HG02852 (cell line): ENCODE measurements around the gene PCDH10.

Experiments
- ATAC-seq: cut with Tn5 transposase; IDR thresholded peaks from one replicate; pipeline ENCODE4 v1.9.1; 2021; ENCODE audit warnings: mild to moderate bottlenecking, moderate library complexity; ENCODE audit not compliant: unreplicated experiment

PCDH10 gene

GRCh38 chr4:133148690-133149363 is at the start of gene PCDH10:
Gene PCDH10, plus strand, starts transcription at chr4:133149294. Its CDS starts 847 bp downstream, at chr4:133150141.
- ATAC-seq, result peak; percentile 86

GRCh38 chr4:133102043-133102442 is 47.1 kb upstream of the PCDH10 start:
- ATAC-seq, result no peak

DNA sequence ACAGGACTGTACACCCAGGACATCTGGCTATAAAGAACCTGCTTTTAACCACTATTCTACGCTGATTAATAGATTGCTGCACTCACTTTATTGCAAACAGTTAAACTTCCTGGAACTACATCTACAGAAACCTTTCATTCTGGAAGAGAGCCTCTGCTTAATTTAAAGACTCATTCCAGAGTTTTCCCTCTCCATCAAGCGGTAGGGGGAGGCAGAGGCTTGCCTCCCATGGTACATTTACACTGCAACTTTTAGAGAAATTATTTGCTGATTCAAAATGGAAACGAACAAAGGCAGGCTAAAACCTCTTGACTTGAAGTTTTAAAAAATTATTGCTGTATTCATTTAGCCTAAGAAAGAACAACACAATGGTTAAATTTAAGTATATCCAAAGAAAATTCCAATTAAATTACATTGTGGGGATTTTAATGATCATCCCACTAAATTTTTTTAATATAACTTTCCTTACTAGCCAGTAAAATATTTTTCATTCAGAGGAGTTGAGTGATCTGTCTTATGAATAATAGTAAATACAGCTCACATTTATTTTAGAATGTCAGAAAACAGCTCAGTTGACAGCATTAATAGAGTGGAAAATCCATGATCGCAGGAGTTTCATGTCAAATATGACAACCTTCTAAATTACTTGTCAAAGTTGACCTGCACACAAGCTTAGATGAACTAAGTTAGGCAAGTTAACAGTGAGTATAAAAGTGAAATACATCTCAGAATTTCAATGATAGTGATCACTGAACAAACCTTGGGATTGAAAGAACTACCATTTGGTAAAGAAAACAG is 46.3 kb upstream of the PCDH10 start:
- no peak for ATAC-seq

- ATAC-seq, result no peak
Measured at GRCh38 chr4:133112641-133113040, 36.5 kb upstream of the PCDH10 start.

- ATAC-seq, result no peak
Measured at GRCh38 chr4:133124746-133125145, 24.3 kb upstream of the PCDH10 start.

- no peak for ATAC-seq
Measured at GRCh38 chr4:133127500-133127899, 21.6 kb upstream of the PCDH10 start.

DNA sequence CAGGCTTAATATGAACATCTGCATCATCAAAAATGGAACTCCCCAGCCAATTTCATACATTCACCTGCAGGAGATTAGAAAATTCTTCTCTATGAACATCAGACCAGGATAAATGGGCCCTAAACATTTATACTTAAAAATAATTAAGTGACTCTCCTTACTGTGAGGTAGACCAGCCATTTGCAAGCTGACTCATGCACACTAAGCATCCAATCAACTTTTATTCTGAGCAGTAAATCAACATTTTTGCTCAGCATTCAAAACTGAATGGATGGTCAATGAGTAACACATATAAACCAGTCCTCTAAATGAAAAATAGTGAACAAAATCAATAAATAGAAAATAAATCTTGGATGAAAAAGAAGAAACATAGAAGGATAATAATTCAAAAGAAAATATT is 19.9 kb upstream of the PCDH10 start:
- no peak for ATAC-seq

- ATAC-seq, result no peak
Measured at GRCh38 chr4:133130171-133130570, 18.9 kb upstream of the PCDH10 start.

DNA sequence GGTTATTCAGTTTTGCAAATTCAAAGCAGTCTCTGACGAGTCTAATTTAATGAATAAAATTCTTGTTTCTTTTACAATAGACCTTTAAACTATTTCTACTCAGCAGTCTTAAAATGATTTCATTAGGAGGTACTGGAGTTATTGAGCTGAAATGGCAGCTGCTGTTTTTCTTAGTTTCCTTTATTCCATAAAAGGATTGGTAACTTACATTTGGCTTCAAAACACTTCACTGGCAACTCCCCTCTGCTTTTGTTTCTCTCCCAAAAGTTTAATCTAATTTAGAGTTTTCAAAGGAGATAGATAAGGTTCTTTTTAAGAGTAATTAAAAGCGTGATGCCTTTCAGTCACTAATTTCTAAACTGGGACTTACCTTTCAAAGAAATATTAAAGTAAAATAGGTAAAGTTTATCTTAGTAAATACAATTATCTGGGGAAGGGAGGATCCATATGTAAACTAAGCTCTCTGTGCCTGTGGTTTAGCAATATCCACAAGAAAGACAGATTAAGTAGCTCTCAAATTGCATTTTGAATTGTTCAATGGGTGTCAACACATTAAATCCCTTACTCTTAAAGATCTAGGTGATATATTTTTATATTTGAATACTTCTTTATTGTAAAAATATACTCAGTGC is 17.1 kb upstream of the PCDH10 start:
- no peak for ATAC-seq

- ATAC-seq, result no peak
Measured at GRCh38 chr4:133136833-133137232, 12.3 kb upstream of the PCDH10 start.

DNA sequence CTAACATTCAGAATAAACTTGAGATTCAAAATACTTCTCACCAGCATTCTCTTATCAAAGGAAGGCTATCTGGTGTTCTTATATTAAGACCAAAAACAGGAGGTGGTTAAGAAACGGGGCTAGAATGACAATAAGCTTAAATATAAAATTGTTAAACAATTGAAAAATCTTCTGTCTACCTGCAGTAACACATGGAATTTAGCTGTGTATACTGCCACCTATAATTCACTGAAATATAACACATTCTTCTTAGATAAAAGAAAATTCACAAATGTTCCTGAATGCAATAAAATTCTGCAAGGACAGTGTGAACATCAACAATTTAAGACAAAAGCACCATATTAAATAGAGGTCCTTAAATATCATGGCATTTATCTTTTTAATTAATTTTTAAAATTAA is 11.5 kb upstream of the PCDH10 start:
- no peak for ATAC-seq

GRCh38 chr4:133143775-133144430 is 5.2 kb upstream of the PCDH10 start:
- ATAC-seq, result no peak

DNA sequence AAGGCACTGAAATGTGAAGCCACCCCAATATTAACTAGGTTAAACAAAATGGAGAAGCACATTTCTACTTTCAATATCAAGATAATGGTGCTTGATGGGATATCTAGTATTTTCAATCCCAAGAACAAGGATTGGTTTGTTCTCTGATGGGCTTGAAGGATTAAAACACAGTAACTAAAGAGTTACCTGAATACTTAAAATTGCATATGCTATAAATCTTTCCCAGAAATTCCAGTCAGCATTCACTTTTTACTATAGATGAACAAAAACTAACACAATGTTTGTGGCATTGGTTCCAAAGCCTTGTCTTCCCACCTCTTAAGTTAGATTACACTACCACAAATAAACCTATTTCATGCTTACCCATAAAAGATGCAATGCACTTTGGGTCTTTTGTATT is 3.9 kb upstream of the PCDH10 start:
- no peak for ATAC-seq

- no peak for ATAC-seq
Measured at GRCh38 chr4:133145758-133146573, 3.1 kb upstream of the PCDH10 start.

- ATAC-seq, result peak; percentile 47
Measured at GRCh38 chr4:133146574-133147241, 2.4 kb upstream of the PCDH10 start.

DNA sequence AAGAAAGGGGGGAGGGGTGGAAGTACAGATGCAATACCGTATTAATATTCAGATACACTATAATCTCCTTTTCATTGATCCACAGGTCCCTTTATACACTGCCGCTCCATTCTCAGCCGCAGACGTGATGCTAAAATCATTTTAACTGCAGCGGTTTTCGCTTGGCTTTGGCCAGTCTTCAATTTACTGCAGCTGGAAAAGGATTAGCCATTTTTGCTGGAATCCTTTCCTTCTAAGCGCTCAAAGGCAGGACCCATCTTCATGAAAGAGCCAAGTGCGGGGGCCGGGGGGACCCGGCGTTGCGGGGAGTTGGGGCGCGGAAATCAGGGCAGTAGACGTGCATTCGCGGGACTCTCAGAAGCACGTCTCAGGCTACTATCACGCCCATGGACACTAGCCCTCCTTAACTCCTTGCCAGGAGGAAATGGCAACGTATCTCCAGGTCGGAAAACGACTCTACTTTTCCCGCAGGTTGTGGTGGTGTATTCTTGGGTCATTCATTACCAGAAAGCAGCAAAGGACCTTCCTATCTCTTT is 1.7 kb upstream of the PCDH10 start:
- no peak for ATAC-seq

GRCh38 chr4:133147921-133148689 is 989 bp upstream of the PCDH10 start:
- no peak for ATAC-seq

GRCh38 chr4:133149364-133149695 is 236 bp downstream of the PCDH10 start:
- no peak for ATAC-seq

- ATAC-seq, result no peak
Measured at GRCh38 chr4:133149932-133150471, 908 bp downstream of the PCDH10 start.
